H54 (cell line): ENCODE measurements around the gene FRMD1.

ENCODE experiments used
- DNase-seq: peaks from one replicate; pipeline ENCODE4 v3.0.0; 2011; ENCODE audit warnings: low spot score, mixed read lengths; ENCODE audit not compliant: insufficient read length
- FAIRE-seq: peaks from 3 replicates; lab custom pipeline; 2011; peaks lifted over from hg19 to GRCh38; lab: Jason Lieb, UNC
- POLR2A ChIP-seq: IDR thresholded peaks from 2 replicates; pipeline ENCODE4 v1.6.1; 2011; ENCODE audit warnings: low read depth, mild to moderate bottlenecking, low read length

Gene FRMD1

GRCh38 chr6:168095171-168095691 is 16.2 kb upstream of the FRMD1 start:
- DNase-seq, result no peak
- no peak for FAIRE-seq
- TF ChIP-seq POLR2A, result no peak

- TF ChIP-seq POLR2A, result no peak
- no peak for DNase-seq
- no peak for FAIRE-seq
These were observed 14.6 kb upstream of the FRMD1 start for GRCh38 chr6:168093634-168094033.

GRCh38 chr6:168093071-168093505 is 14.1 kb upstream of the FRMD1 start:
- no peak for TF ChIP-seq POLR2A
- FAIRE-seq (no peak), DNase-seq (no peak)

- DNase-seq (no peak), FAIRE-seq (no peak)
- no peak for TF ChIP-seq POLR2A
These were observed 13.5 kb upstream of the FRMD1 start for GRCh38 chr6:168092541-168092940.

- no peak for TF ChIP-seq POLR2A
- no peak for DNase-seq
- FAIRE-seq, result no peak
These were observed 12.6 kb upstream of the FRMD1 start for GRCh38 chr6:168091381-168092264.

GRCh38 chr6:168090706-168091105 is 11.7 kb upstream of the FRMD1 start:
- no peak for DNase-seq
- no peak for FAIRE-seq
- TF ChIP-seq POLR2A, result no peak

GRCh38 chr6:168090064-168090690 is 11.2 kb upstream of the FRMD1 start:
- no peak for TF ChIP-seq POLR2A
- DNase-seq, result no peak
- no peak for FAIRE-seq

- FAIRE-seq, result no peak
These were observed 10.4 kb upstream of the FRMD1 start for GRCh38 chr6:168089186-168090063.

GRCh38 chr6:168088161-168089053 is 9.4 kb upstream of the FRMD1 start:
- FAIRE-seq, result no peak
- DNase-seq, result no peak
- TF ChIP-seq POLR2A, result no peak

More at GRCh38 chr6:168089186-168090063, 10.4 kb upstream of the FRMD1 start:
- TF ChIP-seq POLR2A, result no peak
- DNase-seq, result no peak

- DNase-seq (no peak), FAIRE-seq (no peak)
- TF ChIP-seq POLR2A, result no peak
These were observed 8.6 kb upstream of the FRMD1 start for GRCh38 chr6:168087436-168088160.

GRCh38 chr6:168086616-168087015 is 7.6 kb upstream of the FRMD1 start:
- TF ChIP-seq POLR2A, result no peak
- DNase-seq, result no peak
- no peak for FAIRE-seq

GRCh38 chr6:168086066-168086465 is 7.1 kb upstream of the FRMD1 start:
- no peak for TF ChIP-seq POLR2A
- FAIRE-seq, result no peak
- DNase-seq, result no peak
